ENCODE measurements around the gene ZNF444.

Gene ZNF444

DNA sequence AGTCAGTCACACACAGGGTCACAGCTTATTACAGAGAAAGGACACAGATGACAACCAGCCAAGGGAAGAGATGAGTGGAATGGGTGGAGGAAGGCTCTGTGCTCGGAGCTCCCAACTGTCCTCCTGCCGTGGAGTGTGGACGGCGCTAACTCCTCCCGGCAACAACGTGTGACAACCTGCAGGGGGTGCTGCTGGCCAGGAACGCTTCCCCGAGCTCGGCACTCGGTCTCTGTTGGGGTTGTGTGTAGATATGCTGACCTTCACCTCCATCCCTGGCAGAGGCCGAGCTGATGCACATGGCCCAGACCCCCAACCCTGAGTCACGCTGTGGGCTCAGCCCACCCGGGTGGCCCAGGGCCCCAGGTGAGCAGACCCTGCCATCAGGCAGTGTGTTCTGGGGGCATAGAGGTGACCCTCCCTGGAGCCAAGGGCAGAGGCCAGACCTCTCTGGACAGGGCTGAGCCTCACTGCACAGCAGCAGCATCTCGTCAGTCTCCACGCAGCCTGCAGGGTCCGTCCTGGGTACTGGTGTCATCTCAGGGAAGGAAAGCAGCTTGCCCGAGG lies 14.1 kb downstream of the ZNF444 start:
- H3K4me3 ChIP-seq (ENCODE audit: low read length) = no peak overlapping the region

DNA sequence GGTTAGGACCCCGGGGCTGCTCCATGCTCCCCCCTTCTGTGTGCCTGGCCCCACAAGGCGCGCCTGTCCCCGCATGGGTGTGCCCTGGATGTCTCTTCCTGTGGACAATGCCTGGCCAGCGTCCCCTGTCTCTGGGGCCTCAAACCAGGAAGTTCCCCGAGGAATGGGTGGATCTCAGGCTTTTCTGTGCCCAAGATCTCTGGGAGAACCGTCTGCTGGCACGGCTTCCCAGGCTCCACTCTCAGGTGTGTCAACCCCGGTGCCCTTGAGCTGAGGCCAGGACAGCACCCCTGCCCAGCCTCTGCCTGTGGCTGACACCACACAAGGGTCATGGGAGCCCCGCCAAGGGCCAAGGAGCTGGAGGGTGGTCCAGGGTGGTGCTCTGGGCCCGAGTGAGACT lies 15.7 kb downstream of the ZNF444 start:
- TF ChIP-seq CTCF (conservative IDR thresholded peaks at IDR 0.05; ENCODE audit: low read length) = no peak
- no peak overlapping the region for H3K4me3 ChIP-seq (ENCODE audit: low read length)
- DNase-seq (ENCODE audit: low read depth) = no peak

More for the DNA sequence above, 14.1 kb downstream of the ZNF444 start:
- TF ChIP-seq CTCF (conservative IDR thresholded peaks at IDR 0.05; ENCODE audit: low read length) = peak; percentile 31
- no peak for DNase-seq (ENCODE audit: low read depth)

- no peak for TF ChIP-seq CTCF (conservative IDR thresholded peaks at IDR 0.05; ENCODE audit: low read length)
Observed at GRCh38 chr19:56158170-56158757, 17.2 kb downstream of the ZNF444 start.

GRCh38 chr19:56159009-56159559 lies 18.0 kb downstream of the ZNF444 start:
- no peak for DNase-seq (ENCODE audit: low read depth)
- no peak overlapping the region for H3K4me3 ChIP-seq (ENCODE audit: low read length)
- TF ChIP-seq CTCF (conservative IDR thresholded peaks at IDR 0.05; ENCODE audit: low read length) = no peak

More at GRCh38 chr19:56158170-56158757, 17.2 kb downstream of the ZNF444 start:
- H3K4me3 ChIP-seq (ENCODE audit: low read length) = no peak overlapping the region
- DNase-seq (ENCODE audit: low read depth) = no peak

DNA sequence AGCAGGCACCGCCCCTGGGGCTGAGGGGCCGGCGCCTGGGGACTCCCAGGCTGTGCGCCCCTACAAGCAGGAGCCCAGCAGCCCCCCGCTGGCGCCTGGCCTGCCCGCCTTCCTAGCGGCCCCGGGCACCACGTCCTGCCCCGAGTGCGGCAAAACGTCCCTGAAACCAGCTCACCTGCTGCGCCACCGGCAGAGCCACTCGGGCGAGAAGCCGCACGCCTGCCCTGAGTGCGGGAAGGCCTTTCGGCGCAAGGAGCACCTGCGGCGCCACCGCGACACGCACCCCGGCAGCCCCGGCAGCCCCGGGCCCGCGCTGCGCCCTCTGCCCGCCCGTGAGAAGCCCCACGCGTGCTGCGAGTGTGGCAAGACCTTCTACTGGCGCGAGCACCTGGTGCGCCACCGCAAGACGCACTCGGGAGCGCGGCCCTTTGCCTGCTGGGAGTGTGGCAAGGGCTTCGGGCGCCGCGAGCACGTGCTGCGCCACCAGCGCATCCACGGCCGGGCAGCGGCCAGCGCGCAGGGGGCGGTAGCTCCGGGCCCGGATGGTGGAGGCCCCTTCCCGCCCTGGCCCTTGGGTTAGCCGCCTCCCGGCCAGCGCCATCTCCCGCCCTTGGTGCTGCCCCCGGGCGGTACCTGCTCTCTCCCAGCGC lies 18.7 kb downstream of the ZNF444 start:
- no peak for TF ChIP-seq CTCF (conservative IDR thresholded peaks at IDR 0.05; ENCODE audit: low read length)
- DNase-seq (ENCODE audit: low read depth) = no peak
- H3K4me3 ChIP-seq (ENCODE audit: low read length) = no peak overlapping the region

DNA sequence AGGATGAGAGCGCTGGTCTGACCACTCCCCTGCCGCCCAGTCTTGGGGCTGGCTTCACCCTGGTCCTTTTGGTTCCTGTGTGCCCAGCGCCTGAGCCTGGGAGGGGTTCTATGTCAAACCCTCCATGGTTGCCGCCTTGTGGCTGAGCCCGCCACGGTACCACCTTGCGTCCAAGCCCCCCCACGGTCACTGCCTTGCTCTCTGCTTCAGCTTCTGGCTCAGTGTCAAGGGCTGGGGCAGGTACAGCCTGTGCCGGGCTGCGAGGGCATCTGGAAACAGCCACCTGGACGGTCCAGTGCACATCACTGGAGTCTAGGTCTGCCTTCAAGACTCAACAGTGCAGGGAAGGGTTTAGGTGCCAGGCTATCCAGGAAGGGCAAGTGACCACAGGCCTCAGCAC lies 20.4 kb downstream of the ZNF444 start:
- no peak for TF ChIP-seq CTCF (conservative IDR thresholded peaks at IDR 0.05; ENCODE audit: low read length)
- no peak overlapping the region for H3K4me3 ChIP-seq (ENCODE audit: low read length)
- no peak for DNase-seq (ENCODE audit: low read depth)

DNA sequence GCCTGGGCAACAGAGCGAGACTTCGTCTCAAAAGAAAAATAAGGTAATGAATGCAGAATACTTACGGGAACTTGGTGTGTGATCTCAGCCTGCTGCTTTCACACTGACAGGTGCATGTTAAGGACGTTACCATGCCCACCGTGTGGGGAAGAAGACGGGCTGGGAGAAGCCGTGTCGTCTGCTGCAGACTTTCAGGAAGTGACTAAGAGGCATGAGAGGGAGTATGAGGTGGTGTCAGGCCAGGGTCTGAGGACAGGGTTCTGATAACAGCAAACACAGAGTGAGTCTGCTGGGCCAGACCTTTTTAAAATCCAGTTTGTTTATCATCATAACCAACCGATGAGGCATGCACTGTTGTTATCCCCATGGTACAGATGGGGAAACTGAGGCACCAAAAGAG lies 21.2 kb downstream of the ZNF444 start:
- TF ChIP-seq CTCF (conservative IDR thresholded peaks at IDR 0.05; ENCODE audit: low read length) = no peak
- DNase-seq (ENCODE audit: low read depth) = no peak
- no peak overlapping the region for H3K4me3 ChIP-seq (ENCODE audit: low read length)
